SH-SY5Y (cell line): ENCODE data around the gene EFNA2.

Source experiments
- GATA2 ChIP-seq: IDR thresholded peaks from 2 replicates; pipeline ENCODE4 v1.6.1; 2011; ENCODE audit warnings: mild to moderate bottlenecking, low read depth, low read length
- GATA3 ChIP-seq: IDR thresholded peaks from 2 replicates; pipeline ENCODE4 v1.6.1; 2011; ENCODE audit warnings: low read depth, mild to moderate bottlenecking, low read length, moderate library complexity

DNA sequence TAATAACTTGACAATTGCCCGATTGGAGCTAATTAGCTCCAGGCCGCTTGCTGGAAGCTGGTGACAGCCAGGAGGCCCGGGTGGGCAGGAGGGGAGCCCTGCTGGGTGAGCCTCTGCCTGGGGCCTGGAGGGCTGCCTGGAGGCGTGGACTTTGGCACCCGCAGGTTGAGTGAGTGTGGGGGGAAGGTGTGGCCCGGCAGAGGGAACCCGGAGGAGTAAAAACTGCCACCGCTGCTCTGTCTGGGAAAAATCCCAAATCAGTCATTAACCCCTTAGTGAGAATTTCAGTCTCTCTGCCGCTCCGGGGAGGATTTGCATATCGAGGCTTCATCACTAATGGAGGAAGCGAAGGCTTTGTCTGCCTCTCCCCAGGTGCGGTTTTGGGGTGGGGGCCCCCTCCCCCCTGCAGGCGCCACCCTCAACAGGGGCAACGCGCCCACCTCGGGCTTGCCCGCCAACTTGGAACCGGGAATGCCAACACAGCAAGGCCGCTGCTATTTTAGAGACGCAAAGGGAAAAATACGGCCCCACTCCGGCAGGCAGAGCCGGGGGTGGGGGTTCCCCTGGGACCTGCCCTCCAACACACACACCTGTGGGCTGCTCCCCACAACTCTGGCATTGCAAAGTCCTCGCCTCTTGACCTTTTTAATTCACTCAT, 6.2 kb downstream of the EFNA2 start:
- TF ChIP-seq GATA3 (no peak), GATA2 (no peak)
